Hepatocyte (in vitro differentiated cells): Measurements from ENCODE around the gene RNPS1.

Experiments
- EZH2phosphoT487 ChIP-seq: fragments of 200-600 bp; sonication (generic); IDR thresholded peaks from one replicate; pipeline ENCODE4 v1.6.1; 2018; ENCODE audit warnings: antibody characterized with exemption, mild to moderate bottlenecking, low read depth, moderate library complexity; ENCODE audit not compliant: unreplicated experiment, severe bottlenecking
- TF ChIP-seq, protein P1 (sequence below): fragments of 200-600 bp; sonication (generic); IDR thresholded peaks from 2 replicates; pipeline ENCODE4 v1.5.1; 2016; ENCODE audit warnings: antibody characterized with exemption, mild to moderate bottlenecking; ENCODE audit not compliant: poor library complexity

- TF ChIP-seq EZH2phosphoT487: no peak
- TF ChIP-seq, protein P1, sequence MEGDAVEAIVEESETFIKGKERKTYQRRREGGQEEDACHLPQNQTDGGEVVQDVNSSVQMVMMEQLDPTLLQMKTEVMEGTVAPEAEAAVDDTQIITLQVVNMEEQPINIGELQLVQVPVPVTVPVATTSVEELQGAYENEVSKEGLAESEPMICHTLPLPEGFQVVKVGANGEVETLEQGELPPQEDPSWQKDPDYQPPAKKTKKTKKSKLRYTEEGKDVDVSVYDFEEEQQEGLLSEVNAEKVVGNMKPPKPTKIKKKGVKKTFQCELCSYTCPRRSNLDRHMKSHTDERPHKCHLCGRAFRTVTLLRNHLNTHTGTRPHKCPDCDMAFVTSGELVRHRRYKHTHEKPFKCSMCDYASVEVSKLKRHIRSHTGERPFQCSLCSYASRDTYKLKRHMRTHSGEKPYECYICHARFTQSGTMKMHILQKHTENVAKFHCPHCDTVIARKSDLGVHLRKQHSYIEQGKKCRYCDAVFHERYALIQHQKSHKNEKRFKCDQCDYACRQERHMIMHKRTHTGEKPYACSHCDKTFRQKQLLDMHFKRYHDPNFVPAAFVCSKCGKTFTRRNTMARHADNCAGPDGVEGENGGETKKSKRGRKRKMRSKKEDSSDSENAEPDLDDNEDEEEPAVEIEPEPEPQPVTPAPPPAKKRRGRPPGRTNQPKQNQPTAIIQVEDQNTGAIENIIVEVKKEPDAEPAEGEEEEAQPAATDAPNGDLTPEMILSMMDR: no peak
Measured at GRCh38 chr16:2230376-2230775, 37.5 kb downstream of the RNPS1 start.
